HFFc6 (cell line): ENCODE measurements around the gene CHST12. TPM values are rescaled to one million over a fixed set of nuclear protein-coding genes. Genes with fewer than 3 reads are reported as not detected.

Experiments used
- DNase-seq: peaks from one replicate; pipeline ENCODE4 v3.0.0-alpha.2; 2018
- H3K27ac Mint-ChIP-seq: 2 replicates; pipeline ENCODE4 v1.8.0; 2020; ENCODE audit warnings: mild to moderate bottlenecking, mixed read lengths
- H3K27me3 Mint-ChIP-seq: 2 replicates; pipeline ENCODE4 v1.8.0; 2021; ENCODE audit warnings: mild to moderate bottlenecking, moderate library complexity, mixed read lengths; ENCODE audit not compliant: insufficient read depth
- H3K36me3 Mint-ChIP-seq: 2 replicates; pipeline ENCODE4 v1.8.0; 2021; ENCODE audit warnings: low read depth, mixed read lengths
- H3K4me1 Mint-ChIP-seq: 2 replicates; pipeline ENCODE4 v1.8.0; 2020; ENCODE audit warnings: low read depth, mixed read lengths
- H3K4me3 Mint-ChIP-seq: 2 replicates; pipeline ENCODE4 v1.8.0; 2020; ENCODE audit warnings: mild to moderate bottlenecking, moderate library complexity, mixed read lengths
- H3K9me3 Mint-ChIP-seq: 2 replicates; pipeline ENCODE4 v1.8.0; 2020; ENCODE audit warnings: mild to moderate bottlenecking, mixed read lengths
- total RNA-seq, 6 experiments: library from RNA; stranded (reverse); fragmentation: NEBNext Ultra II Directional; extraction: Animal tissue kit (Norgen Biotek cat#: 25700); gene quantifications; 2 replicates in 1 of 6; 3 replicates in 5 of 6; pipeline ENCODE4 v1.2.3, GENCODE V29; 2021
- TF ChIP-seq, protein P1 (sequence below): fragments of 200-600 bp; sonication (generic); IDR thresholded peaks from 2 replicates; pipeline ENCODE4 v1.5.0; 2021; ENCODE audit warnings: antibody characterized with exemption, mild to moderate bottlenecking

CHST12 gene
- total RNA-seq, 6 experiments from 2014 or later: 25.7 to 31.4 (median 27.2) TPM

GRCh38 chr7:2436341-2437104 lies 33.1 kb downstream of the CHST12 start:
- Mint-ChIP-seq H3K9me3 (no peaks in the 10 kb centered on the region), H3K36me3 (no peaks in the 10 kb centered on the region), H3K27ac (no peak overlapping the region), H3K27me3 (no peaks in the 10 kb centered on the region), H3K4me3 (no peak overlapping the region), H3K4me1 (no peaks in the 10 kb centered on the region)
- TF ChIP-seq, protein P1, sequence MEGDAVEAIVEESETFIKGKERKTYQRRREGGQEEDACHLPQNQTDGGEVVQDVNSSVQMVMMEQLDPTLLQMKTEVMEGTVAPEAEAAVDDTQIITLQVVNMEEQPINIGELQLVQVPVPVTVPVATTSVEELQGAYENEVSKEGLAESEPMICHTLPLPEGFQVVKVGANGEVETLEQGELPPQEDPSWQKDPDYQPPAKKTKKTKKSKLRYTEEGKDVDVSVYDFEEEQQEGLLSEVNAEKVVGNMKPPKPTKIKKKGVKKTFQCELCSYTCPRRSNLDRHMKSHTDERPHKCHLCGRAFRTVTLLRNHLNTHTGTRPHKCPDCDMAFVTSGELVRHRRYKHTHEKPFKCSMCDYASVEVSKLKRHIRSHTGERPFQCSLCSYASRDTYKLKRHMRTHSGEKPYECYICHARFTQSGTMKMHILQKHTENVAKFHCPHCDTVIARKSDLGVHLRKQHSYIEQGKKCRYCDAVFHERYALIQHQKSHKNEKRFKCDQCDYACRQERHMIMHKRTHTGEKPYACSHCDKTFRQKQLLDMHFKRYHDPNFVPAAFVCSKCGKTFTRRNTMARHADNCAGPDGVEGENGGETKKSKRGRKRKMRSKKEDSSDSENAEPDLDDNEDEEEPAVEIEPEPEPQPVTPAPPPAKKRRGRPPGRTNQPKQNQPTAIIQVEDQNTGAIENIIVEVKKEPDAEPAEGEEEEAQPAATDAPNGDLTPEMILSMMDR: no peak
- no peak for DNase-seq

GRCh38 chr7:2437136-2437535 lies 33.7 kb downstream of the CHST12 start:
- no peak overlapping the region for H3K4me3 Mint-ChIP-seq
- no peaks in the 10 kb centered on the region for H3K9me3 Mint-ChIP-seq
- no peaks in the 10 kb centered on the region for H3K36me3 Mint-ChIP-seq
- no peak overlapping the region for H3K27ac Mint-ChIP-seq
- no peak for DNase-seq
- no peaks in the 10 kb centered on the region for H3K4me1 Mint-ChIP-seq
- TF ChIP-seq, protein P1: no peak
- no peaks in the 10 kb centered on the region for H3K27me3 Mint-ChIP-seq

- TF ChIP-seq, protein P1: no peak
- H3K36me3 Mint-ChIP-seq: no peaks in the 10 kb centered on the region
- no peaks in the 10 kb centered on the region for H3K9me3 Mint-ChIP-seq
- DNase-seq: no peak
- H3K27ac Mint-ChIP-seq: no peak overlapping the region
- no peaks in the 10 kb centered on the region for H3K27me3 Mint-ChIP-seq
- H3K4me3 Mint-ChIP-seq: no peak overlapping the region
- H3K4me1 Mint-ChIP-seq: no peaks in the 10 kb centered on the region
Observed at GRCh38 chr7:2437537-2438148, 34.2 kb downstream of the CHST12 start.

GRCh38 chr7:2438186-2438585 lies 34.8 kb downstream of the CHST12 start:
- H3K4me3 Mint-ChIP-seq: no peak overlapping the region
- H3K9me3 Mint-ChIP-seq: no peaks in the 10 kb centered on the region

DNA sequence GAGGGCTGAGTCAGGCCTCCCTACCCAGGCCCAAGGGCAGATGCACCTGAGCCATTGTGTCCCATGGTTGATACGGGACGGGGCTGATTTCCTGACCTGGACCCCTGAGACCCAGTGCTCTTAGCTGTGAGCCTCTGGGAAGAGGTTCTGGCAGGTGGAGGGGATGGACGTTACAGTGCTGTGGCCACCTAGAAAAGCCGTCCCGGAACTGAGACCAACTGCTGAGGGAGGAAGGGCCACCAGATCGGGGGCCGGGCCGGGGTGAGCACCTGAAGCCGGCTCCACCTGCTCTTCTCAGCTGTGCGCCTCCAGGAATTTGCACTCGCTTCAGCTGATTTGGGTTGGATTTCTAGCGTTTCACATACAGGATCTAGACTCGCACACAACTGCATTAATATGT lies 35.4 kb downstream of the CHST12 start:
- H3K27me3 Mint-ChIP-seq: no peaks in the 10 kb centered on the region
- H3K4me1 Mint-ChIP-seq: no peaks in the 10 kb centered on the region
- H3K27ac Mint-ChIP-seq: no peak overlapping the region
- no peak for DNase-seq
- H3K4me3 Mint-ChIP-seq: no peak overlapping the region
- TF ChIP-seq, protein P1: no peak
- H3K36me3 Mint-ChIP-seq: no peaks in the 10 kb centered on the region
- H3K9me3 Mint-ChIP-seq: no peaks in the 10 kb centered on the region

More at GRCh38 chr7:2438186-2438585, 34.8 kb downstream of the CHST12 start:
- H3K27me3 Mint-ChIP-seq: no peaks in the 10 kb centered on the region
- no peaks in the 10 kb centered on the region for H3K4me1 Mint-ChIP-seq
- H3K36me3 Mint-ChIP-seq: no peaks in the 10 kb centered on the region
- no peak overlapping the region for H3K27ac Mint-ChIP-seq
- TF ChIP-seq, protein P1: no peak
- no peak for DNase-seq
